SK-N-SH treated with all-trans-retinoic acid at 6 μM for 48 hours (cell line): ENCODE measurements around the gene KIAA0825.

ENCODE experiments used
- ATAC-seq: fragments of 200-7000 bp; cut with Tn5 transposase; 3 replicates; pipeline ENCODE4 v1.9.1; 2020; ENCODE audit warnings: mild to moderate bottlenecking, moderate library complexity
- ARNTL ChIP-seq: fragments of 450-650 bp; formaldehyde crosslinking; IDR thresholded peaks from 2 replicates; pipeline ENCODE4 v1.5.0; 2020; ENCODE audit warnings: low read depth, mild to moderate bottlenecking, moderate library complexity, borderline replicate concordance
- BACH2 ChIP-seq: fragments of 250-450 bp; sonication (Bioruptor Pico); IDR thresholded peaks from 2 replicates; pipeline ENCODE4 v1.9.0; 2021; ENCODE audit warnings: mild to moderate bottlenecking, borderline replicate concordance
- CREB5 ChIP-seq: fragments of 250-450 bp; sonication (Bioruptor Pico); IDR thresholded peaks from 2 replicates; pipeline ENCODE4 v1.5.1; 2020; ENCODE audit warnings: low read depth, mild to moderate bottlenecking, moderate library complexity
- CSDC2 ChIP-seq: fragments of 250-450 bp; sonication (Bioruptor Pico); IDR thresholded peaks from 2 replicates; pipeline ENCODE4 v1.5.0; 2020; ENCODE audit warnings: mild to moderate bottlenecking, moderate library complexity
- CSRNP3 ChIP-seq: fragments of 250-450 bp; sonication (Bioruptor Pico); IDR thresholded peaks from 2 replicates; pipeline ENCODE4 v1.5.1; 2021; ENCODE audit warnings: mild to moderate bottlenecking, moderate library complexity
- ESRRG ChIP-seq: fragments of 250-450 bp; sonication (Bioruptor Pico); IDR thresholded peaks from 2 replicates; pipeline ENCODE4 v1.6.1; 2021; ENCODE audit warnings: mild to moderate bottlenecking
- GLIS3 ChIP-seq: fragments of 250-450 bp; sonication (Bioruptor Pico); IDR thresholded peaks from 2 replicates; pipeline ENCODE4 v1.5.0; 2020; ENCODE audit warnings: mild to moderate bottlenecking, moderate library complexity
- OSR1 ChIP-seq: fragments of 250-450 bp; sonication (Bioruptor Pico); IDR thresholded peaks from 2 replicates; pipeline ENCODE4 v1.8.0; 2022; ENCODE audit warnings: moderate library complexity, mild to moderate bottlenecking, inconsistent platforms
- POU6F1 ChIP-seq: fragments of 250-450 bp; sonication (Bioruptor Pico); IDR thresholded peaks from 2 replicates; pipeline ENCODE4 v1.8.0; 2021; ENCODE audit warnings: low read depth, mild to moderate bottlenecking, moderate library complexity, borderline replicate concordance
- PPARA ChIP-seq: fragments of 250-450 bp; sonication (Bioruptor Pico); IDR thresholded peaks from 2 replicates; pipeline ENCODE4 v1.5.0; 2020; ENCODE audit warnings: mild to moderate bottlenecking, borderline replicate concordance
- RARB ChIP-seq: fragments of 250-450 bp; sonication (Bioruptor Pico); IDR thresholded peaks from 2 replicates; pipeline ENCODE4 v1.8.0; 2021; ENCODE audit warnings: mild to moderate bottlenecking, moderate library complexity
- TCF4 ChIP-seq: fragments of 250-450 bp; sonication (Bioruptor Pico); IDR thresholded peaks from 2 replicates; pipeline ENCODE4 v1.8.0; 2021; ENCODE audit warnings: mild to moderate bottlenecking, moderate library complexity, borderline replicate concordance
- TOX ChIP-seq: fragments of 250-450 bp; sonication (Bioruptor Pico); IDR thresholded peaks from 2 replicates; pipeline ENCODE4 v1.8.0; 2021; ENCODE audit warnings: mild to moderate bottlenecking, moderate library complexity, borderline replicate concordance
- ZC3H10 ChIP-seq: fragments of 250-450 bp; sonication (Bioruptor Pico); IDR thresholded peaks from 2 replicates; pipeline ENCODE4 v1.5.1; 2021; ENCODE audit warnings: mild to moderate bottlenecking, moderate library complexity
- ZFP3 ChIP-seq: fragments of 250-450 bp; sonication (Bioruptor Pico); IDR thresholded peaks from 2 replicates; pipeline ENCODE4 v1.5.0; 2020; ENCODE audit warnings: mild to moderate bottlenecking, moderate library complexity
- ZNF565 ChIP-seq: fragments of 450-650 bp; formaldehyde crosslinking; conservative IDR thresholded peaks from 2 replicates; pipeline ENCODE4 v1.5.0; 2020; ENCODE audit warnings: low read depth, mild to moderate bottlenecking, moderate library complexity
- ZNF70 ChIP-seq: fragments of 450-650 bp; formaldehyde crosslinking; IDR thresholded peaks from 2 replicates; pipeline ENCODE4 v1.5.0; 2020; ENCODE audit warnings: mild to moderate bottlenecking, moderate library complexity
- ZNF8 ChIP-seq: fragments of 450-650 bp; formaldehyde crosslinking; IDR thresholded peaks from 2 replicates; pipeline ENCODE4 v1.5.0; 2020; ENCODE audit warnings: mild to moderate bottlenecking, moderate library complexity
- TF ChIP-seq, protein P1 (sequence below): fragments of 250-450 bp; sonication (Bioruptor Pico); IDR thresholded peaks from 2 replicates; pipeline ENCODE4 v1.8.0; 2020; ENCODE audit warnings: mild to moderate bottlenecking, moderate library complexity, borderline replicate concordance

Gene KIAA0825

DNA sequence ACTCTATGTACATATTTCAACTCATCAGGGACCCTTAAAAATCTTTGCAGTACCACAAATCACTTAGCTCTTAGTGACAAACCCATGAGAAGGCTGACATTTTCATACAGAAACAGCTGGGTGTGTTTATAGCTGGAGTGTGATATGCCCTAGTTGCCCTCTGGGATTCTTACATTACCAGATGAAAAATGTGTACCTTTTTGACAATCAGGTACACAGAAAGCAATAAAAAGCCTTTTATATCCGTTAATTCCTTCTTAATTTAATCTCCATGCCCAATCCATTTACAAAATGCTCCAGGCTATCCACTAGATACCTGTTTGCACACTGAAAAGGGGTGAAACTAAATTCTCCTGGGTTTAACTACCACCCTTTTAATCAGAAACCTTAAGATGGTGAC lies 222.9 kb downstream of the KIAA0825 start:
- no peak for ATAC-seq

DNA sequence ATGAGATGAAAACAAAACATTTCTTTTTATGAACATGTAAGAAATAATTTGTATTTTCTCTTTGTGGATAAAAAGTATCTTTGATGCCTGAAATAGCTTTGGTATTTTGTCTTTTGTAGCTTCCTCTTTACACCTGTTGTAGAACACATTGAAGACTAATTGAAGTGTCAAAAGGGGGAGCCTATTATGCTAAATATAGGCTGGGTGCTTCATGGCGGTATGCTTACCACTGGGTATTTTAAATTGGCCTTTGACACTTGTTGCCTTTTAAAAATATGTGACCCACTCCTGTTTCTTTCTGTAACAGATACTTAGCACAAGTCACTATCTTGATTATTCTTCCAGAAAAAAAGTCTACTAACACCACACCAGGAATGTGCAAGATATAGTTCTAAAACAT lies 226.4 kb downstream of the KIAA0825 start:
- no peak for TF ChIP-seq GLIS3 (CRISPR knock-in tag)
- TF ChIP-seq ZNF565 (CRISPR knock-in tag): no peak
- TF ChIP-seq CSDC2 (CRISPR knock-in tag): no peak
- ATAC-seq: no peak

More for the DNA sequence above, 222.9 kb downstream of the KIAA0825 start:
- TF ChIP-seq PPARA (no peak), OSR1 (no peak), CSDC2 (CRISPR knock-in tag) (no peak), TOX (CRISPR knock-in tag) (no peak), ZNF8 (CRISPR knock-in tag) (no peak), ARNTL (CRISPR knock-in tag) (no peak), TCF4 (CRISPR knock-in tag) (no peak)

GRCh38 chr5:94389515-94389899 lies 228.9 kb downstream of the KIAA0825 start:
- ATAC-seq: no peak
- TF ChIP-seq ZNF8 (CRISPR knock-in tag) (no peak), CSDC2 (CRISPR knock-in tag) (no peak), ZFP3 (CRISPR knock-in tag) (no peak), GLIS3 (CRISPR knock-in tag) (no peak), ZNF565 (CRISPR knock-in tag) (no peak), POU6F1 (CRISPR knock-in tag) (no peak), BACH2 (CRISPR knock-in tag) (no peak), OSR1 (no peak), RARB (CRISPR knock-in tag) (no peak)
- TF ChIP-seq, protein P1, sequence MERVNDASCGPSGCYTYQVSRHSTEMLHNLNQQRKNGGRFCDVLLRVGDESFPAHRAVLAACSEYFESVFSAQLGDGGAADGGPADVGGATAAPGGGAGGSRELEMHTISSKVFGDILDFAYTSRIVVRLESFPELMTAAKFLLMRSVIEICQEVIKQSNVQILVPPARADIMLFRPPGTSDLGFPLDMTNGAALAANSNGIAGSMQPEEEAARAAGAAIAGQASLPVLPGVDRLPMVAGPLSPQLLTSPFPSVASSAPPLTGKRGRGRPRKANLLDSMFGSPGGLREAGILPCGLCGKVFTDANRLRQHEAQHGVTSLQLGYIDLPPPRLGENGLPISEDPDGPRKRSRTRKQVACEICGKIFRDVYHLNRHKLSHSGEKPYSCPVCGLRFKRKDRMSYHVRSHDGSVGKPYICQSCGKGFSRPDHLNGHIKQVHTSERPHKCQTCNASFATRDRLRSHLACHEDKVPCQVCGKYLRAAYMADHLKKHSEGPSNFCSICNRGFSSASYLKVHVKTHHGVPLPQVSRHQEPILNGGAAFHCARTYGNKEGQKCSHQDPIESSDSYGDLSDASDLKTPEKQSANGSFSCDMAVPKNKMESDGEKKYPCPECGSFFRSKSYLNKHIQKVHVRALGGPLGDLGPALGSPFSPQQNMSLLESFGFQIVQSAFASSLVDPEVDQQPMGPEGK (CRISPR knock-in tag): no peak

DNA sequence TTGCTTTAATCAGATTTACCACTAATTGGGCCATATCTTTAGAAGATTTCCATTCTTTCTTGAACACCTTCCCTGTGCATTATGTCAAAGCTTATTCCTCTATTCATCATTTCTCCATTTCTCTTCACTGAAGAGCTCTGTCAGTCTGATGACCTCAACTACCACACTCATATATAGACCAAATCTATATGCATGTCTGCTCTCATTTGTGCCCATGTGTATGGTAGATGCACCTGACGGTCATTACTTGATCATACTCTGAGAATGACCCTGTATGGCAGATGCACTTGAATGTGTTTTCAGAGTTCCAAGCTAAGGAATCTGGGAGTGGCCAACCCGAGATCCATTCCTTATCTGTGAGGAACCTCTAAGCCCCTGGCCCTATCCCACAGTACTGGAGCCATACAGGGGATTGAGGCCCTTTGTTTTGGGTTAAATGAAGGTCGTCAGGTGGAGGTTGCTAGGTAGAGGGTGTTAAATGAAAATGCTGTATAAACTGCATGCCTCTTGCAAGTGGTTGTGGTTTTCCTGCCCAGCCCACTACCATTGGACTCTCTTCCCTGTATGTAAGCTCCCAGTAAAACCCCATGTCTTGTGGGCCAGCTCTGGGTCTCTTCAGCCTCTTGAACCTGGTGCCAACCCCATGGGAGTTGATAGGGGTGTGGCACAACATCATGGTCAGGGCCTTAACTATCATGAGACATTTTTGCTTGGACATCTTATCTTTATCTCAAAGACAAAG lies 229.5 kb downstream of the KIAA0825 start:
- no peak for TF ChIP-seq ARNTL (CRISPR knock-in tag)
- TF ChIP-seq CSRNP3 (CRISPR knock-in tag): no peak
- TF ChIP-seq, protein P1 (CRISPR knock-in tag): no peak
- TF ChIP-seq ESRRG (CRISPR knock-in tag): no peak
- no peak for TF ChIP-seq ZNF565 (CRISPR knock-in tag)
- no peak for TF ChIP-seq ZC3H10
- no peak for TF ChIP-seq RARB (CRISPR knock-in tag)
- no peak for TF ChIP-seq GLIS3 (CRISPR knock-in tag)
- no peak for TF ChIP-seq PPARA
- no peak for TF ChIP-seq POU6F1 (CRISPR knock-in tag)
- no peak for TF ChIP-seq CSDC2 (CRISPR knock-in tag)
- no peak for TF ChIP-seq ZNF70 (CRISPR knock-in tag)
- no peak for TF ChIP-seq CREB5 (CRISPR knock-in tag)
- TF ChIP-seq ZFP3 (CRISPR knock-in tag): no peak
- ATAC-seq: no peak
